Adipocyte (in vitro differentiated cells): ENCODE data around the gene ITIH2.

Experiments used
- DNase-seq: peaks from one replicate; pipeline ENCODE4 v3.0.0-alpha.2; 2015; ENCODE audit warnings: low read depth
- H3K27me3 ChIP-seq: replicated peaks from 2 replicates; pipeline ENCODE4 v1.7.0; 2013; ENCODE audit warnings: mild to moderate bottlenecking, low read length, moderate library complexity; ENCODE audit not compliant: control insufficient read depth, insufficient read depth
- H3K36me3 ChIP-seq: 2 replicates; pipeline ENCODE4 v1.7.0; 2013; ENCODE audit warnings: low read length, mild to moderate bottlenecking, moderate library complexity; ENCODE audit not compliant: control insufficient read depth, insufficient read depth, severe bottlenecking
- H3K4me1 ChIP-seq: 2 replicates; pipeline ENCODE4 v1.7.0; 2013; ENCODE audit warnings: mild to moderate bottlenecking, low read length, moderate library complexity; ENCODE audit not compliant: control insufficient read depth, insufficient read depth
- H3K4me3 ChIP-seq: 2 replicates; pipeline ENCODE4 v1.7.0; 2013; ENCODE audit warnings: mild to moderate bottlenecking, low read length, moderate library complexity
- H3K9ac ChIP-seq: 2 replicates; pipeline ENCODE4 v1.7.0; 2013; ENCODE audit warnings: mild to moderate bottlenecking, low read length, moderate library complexity
- H3K9me3 ChIP-seq: 2 replicates; pipeline ENCODE4 v1.7.0; 2013; ENCODE audit warnings: mild to moderate bottlenecking, low read length, moderate library complexity; ENCODE audit not compliant: control insufficient read depth

Gene ITIH2

GRCh38 chr10:7787150-7787856 is 84.2 kb downstream of the ITIH2 start:
- H3K36me3 ChIP-seq, result peaks cover 11% of the 10 kb centered on the region
- H3K9ac ChIP-seq, result peak overlapping the region; percentile 97
- H3K4me3 ChIP-seq, result peak overlapping the region; percentile 91
- peak; percentile 57 for DNase-seq
- H3K4me1 ChIP-seq, result peaks cover 27% of the 10 kb centered on the region
- H3K27me3 ChIP-seq, result no peaks in the 10 kb centered on the region
- H3K9me3 ChIP-seq, result no peaks in the 10 kb centered on the region

GRCh38 chr10:7787857-7788638 is 84.9 kb downstream of the ITIH2 start, which contains the start of the genes ATP5F1C and KIN:
TSS of gene ATP5F1C (plus strand) at chr10:7788177. CDS start at chr10:7788208, 31 bp downstream.
TSS of gene KIN (minus strand) at chr10:7787993. CDS start at chr10:7787933, 60 bp downstream.
- Histone ChIP-seq H3K9me3 (no peaks in the 10 kb centered on the region), H3K4me3 (peak within 1 kb of the TSS; percentile 91), H3K27me3 (no peaks in the 10 kb centered on the region), H3K4me1 (peaks cover 27% of the 10 kb centered on the region), H3K36me3 (peaks cover 17% of the 10 kb centered on the region), H3K9ac (peak within 1 kb of the TSS; percentile 97)
- DNase-seq, result peak; percentile 99

- DNase-seq, result peak; percentile 38
- Histone ChIP-seq H3K4me3 (peak overlapping the region; percentile 91), H3K9ac (peak overlapping the region; percentile 97), H3K4me1 (peaks cover 27% of the 10 kb centered on the region), H3K27me3 (no peaks in the 10 kb centered on the region), H3K9me3 (no peaks in the 10 kb centered on the region), H3K36me3 (peaks cover 17% of the 10 kb centered on the region)
Measured at GRCh38 chr10:7788639-7789286, 85.6 kb downstream of the ITIH2 start.

DNA sequence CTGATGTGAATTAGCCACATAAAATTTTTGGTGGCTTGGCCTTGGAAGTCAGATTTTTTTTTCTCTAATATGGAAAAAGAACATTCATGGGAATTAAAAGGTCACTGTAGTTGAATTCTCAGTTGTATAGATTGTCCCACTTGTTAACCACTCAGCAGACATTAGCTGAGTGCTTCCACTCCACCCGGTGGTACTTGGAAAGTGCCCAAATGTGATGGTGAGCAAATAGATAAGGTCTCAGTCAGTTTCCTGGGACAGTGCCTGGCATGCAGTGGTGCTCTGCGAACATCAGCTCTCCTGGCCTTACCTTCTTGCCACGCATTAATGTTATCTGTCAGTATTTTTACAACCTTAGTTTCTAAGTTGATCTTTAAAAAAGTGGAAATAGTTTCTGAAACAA is 86.3 kb downstream of the ITIH2 start:
- peak; percentile 55 for DNase-seq
- peaks cover 17% of the 10 kb centered on the region for H3K36me3 ChIP-seq
- peaks cover 27% of the 10 kb centered on the region for H3K4me1 ChIP-seq
- no peaks in the 10 kb centered on the region for H3K27me3 ChIP-seq
- H3K9ac ChIP-seq, result peak overlapping the region; percentile 97
- no peaks in the 10 kb centered on the region for H3K9me3 ChIP-seq
- H3K4me3 ChIP-seq, result peak overlapping the region; percentile 91

- peaks cover 18% of the 10 kb centered on the region for H3K4me1 ChIP-seq
- no peak for DNase-seq
- H3K36me3 ChIP-seq, result peaks cover 30% of the 10 kb centered on the region
- no peaks in the 10 kb centered on the region for H3K27me3 ChIP-seq
- no peaks in the 10 kb centered on the region for H3K9me3 ChIP-seq
- H3K4me3 ChIP-seq, result no peak overlapping the region
- no peak overlapping the region for H3K9ac ChIP-seq
Measured at GRCh38 chr10:7792541-7792940, 89.4 kb downstream of the ITIH2 start.

DNA sequence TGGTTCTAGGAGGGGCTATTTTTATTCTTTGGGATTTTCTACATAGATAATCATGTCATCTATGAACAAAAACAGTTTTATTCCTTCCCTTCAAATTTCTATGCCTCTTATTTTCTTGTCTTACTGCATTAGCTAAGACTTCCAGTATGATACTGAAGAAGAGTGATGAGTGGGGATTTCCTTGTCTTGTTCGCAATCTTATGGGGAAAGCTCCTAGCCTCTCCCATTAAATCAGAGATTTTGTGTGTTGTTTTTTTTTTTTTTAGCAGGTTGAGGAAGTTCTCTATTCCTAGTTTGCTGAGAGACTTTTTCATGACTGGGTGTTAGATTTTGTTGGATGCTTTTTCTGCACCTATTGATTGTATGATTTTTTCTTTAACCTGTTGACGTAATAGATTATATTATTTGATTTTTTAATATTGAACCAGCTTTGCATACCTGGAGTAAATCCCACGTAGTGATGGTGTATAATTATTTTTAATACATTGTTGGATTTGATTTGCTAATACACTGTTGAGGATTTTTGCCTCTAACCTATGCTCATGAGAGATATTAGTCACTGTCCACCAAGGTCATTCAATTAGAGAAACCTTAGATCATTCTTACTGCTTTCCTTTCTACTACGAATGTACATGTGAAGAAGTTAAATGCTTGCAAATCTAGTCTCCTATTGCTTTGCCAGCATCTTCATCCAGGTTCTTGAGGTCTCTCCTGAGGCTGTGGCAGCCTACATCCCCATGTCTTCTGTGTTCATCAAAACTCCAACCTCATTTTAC is 91.3 kb downstream of the ITIH2 start:
- no peaks in the 10 kb centered on the region for H3K9me3 ChIP-seq
- peaks cover 20% of the 10 kb centered on the region for H3K4me1 ChIP-seq
- no peaks in the 10 kb centered on the region for H3K27me3 ChIP-seq
- H3K4me3 ChIP-seq, result no peak overlapping the region
- no peak for DNase-seq
- no peak overlapping the region for H3K9ac ChIP-seq
- H3K36me3 ChIP-seq, result peaks cover 48% of the 10 kb centered on the region

DNA sequence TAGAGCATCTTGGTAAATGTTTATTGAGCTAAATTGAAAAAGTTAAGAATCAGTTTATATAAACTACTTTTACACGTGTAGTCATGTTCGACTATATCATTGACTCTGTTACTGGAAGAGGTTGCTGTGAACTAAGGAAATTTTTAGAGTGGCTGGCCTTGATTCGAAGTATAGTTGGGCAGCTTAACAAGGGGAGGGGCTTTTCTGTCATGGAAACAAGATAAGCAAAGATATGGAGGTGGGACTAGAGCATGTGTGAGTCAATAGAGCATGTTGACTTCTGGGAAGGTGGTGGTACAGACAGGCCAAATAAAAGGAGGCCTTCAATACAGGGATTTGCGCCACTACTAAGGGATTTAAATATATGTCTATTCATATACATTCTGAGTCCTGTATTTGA is 92.5 kb downstream of the ITIH2 start:
- Histone ChIP-seq H3K4me3 (no peak overlapping the region), H3K9me3 (no peaks in the 10 kb centered on the region), H3K27me3 (no peaks in the 10 kb centered on the region), H3K9ac (no peak overlapping the region), H3K4me1 (peaks cover 10% of the 10 kb centered on the region), H3K36me3 (peaks cover 57% of the 10 kb centered on the region)
- DNase-seq, result no peak

DNA sequence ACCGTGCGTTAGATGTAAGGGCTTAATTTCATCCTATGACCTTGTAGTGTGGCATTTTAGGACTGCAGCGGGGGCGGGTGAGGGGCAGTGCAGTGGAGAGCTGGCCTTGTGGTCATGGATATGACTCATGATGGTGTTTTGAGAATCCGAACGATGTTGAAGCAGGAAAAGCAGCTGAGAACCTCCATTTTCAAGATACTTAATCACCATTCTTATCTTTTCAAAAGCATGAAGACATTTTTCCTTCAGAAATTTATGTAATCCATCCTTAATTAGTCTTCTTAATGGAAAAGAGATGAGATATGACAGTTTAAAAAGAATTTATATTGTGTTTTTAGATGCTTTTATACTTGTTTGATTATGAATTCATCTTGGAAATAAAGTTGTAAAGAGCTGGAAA is 94.5 kb downstream of the ITIH2 start:
- Histone ChIP-seq H3K9ac (peak overlapping the region; percentile 7), H3K36me3 (peaks cover 64% of the 10 kb centered on the region), H3K4me3 (no peak overlapping the region), H3K4me1 (peaks cover 6% of the 10 kb centered on the region), H3K27me3 (no peaks in the 10 kb centered on the region), H3K9me3 (no peaks in the 10 kb centered on the region)
- DNase-seq, result peak; percentile 89
